Dendritic cell treated with granulocyte-macrophage colony-stimulating factor and Interleukin-4, amounts not matched to agents 40 ng/mL and 50 ng/mL, for 4 days (primary cell): Measurements from ENCODE around the gene CBLC.
A peak's percentile ranks its signal among the peaks of the same experiment; 100 is the strongest.

ENCODE experiments used
- H3K27ac Mint-ChIP-seq: one replicate; pipeline ENCODE4 v1.8.0; 2022; ENCODE audit warnings: mild to moderate bottlenecking, mixed read lengths
- H3K27me3 Mint-ChIP-seq: one replicate; pipeline ENCODE4 v1.8.0; 2022; ENCODE audit warnings: mild to moderate bottlenecking, mixed read lengths
- H3K36me3 Mint-ChIP-seq: one replicate; pipeline ENCODE4 v1.8.0; 2022; ENCODE audit warnings: low read depth, mixed read lengths
- H3K4me1 Mint-ChIP-seq: one replicate; pipeline ENCODE4 v1.8.0; 2022; ENCODE audit warnings: low read depth, mixed read lengths
- H3K4me3 Mint-ChIP-seq: one replicate; pipeline ENCODE4 v1.8.0; 2022; ENCODE audit warnings: mild to moderate bottlenecking, moderate library complexity, mixed read lengths
- H3K9me3 Mint-ChIP-seq: one replicate; pipeline ENCODE4 v1.8.0; 2022; ENCODE audit warnings: mixed read lengths
- intact Hi-C: fragments of 100-400 bp; cut with micrococcal nuclease; formaldehyde crosslinking; loops from one replicate; pipeline ENCODE4 v1.15.0; 2022

Gene CBLC

GRCh38 chr19:44847144-44848035 is 69.7 kb downstream of the CBLC start:
- intact Hi-C loops, result loop anchor here (2.0 to 10.0 kb wide), 4 partner anchors 21 to 123 kb away; partner anchors contain the start of gene TOMM40
- Mint-ChIP-seq H3K27ac (peak overlapping the region; percentile 93), H3K4me3 (peak overlapping the region; percentile 91)

GRCh38 chr19:44848036-44848811 is 70.5 kb downstream of the CBLC start:
- peaks cover 69% of the 10 kb centered on the region for H3K4me1 Mint-ChIP-seq
- H3K27me3 Mint-ChIP-seq, result no peaks in the 10 kb centered on the region
- H3K4me3 Mint-ChIP-seq, result peak overlapping the region; percentile 91
- intact Hi-C loops, result loop anchor here (5.0 to 10.0 kb wide), 2 partner anchors 66 to 123 kb away; no protein-coding TSS in a partner anchor
- peak overlapping the region; percentile 93 for H3K27ac Mint-ChIP-seq
- peaks cover 35% of the 10 kb centered on the region for H3K36me3 Mint-ChIP-seq
- no peaks in the 10 kb centered on the region for H3K9me3 Mint-ChIP-seq

More at GRCh38 chr19:44847144-44848035, 69.7 kb downstream of the CBLC start:
- Mint-ChIP-seq H3K4me1 (peaks cover 65% of the 10 kb centered on the region), H3K36me3 (peaks cover 35% of the 10 kb centered on the region), H3K9me3 (no peaks in the 10 kb centered on the region), H3K27me3 (no peaks in the 10 kb centered on the region)

- Mint-ChIP-seq H3K9me3 (no peaks in the 10 kb centered on the region), H3K27me3 (no peaks in the 10 kb centered on the region), H3K36me3 (peaks cover 41% of the 10 kb centered on the region), H3K4me3 (peak overlapping the region; percentile 91), H3K27ac (peak overlapping the region; percentile 93), H3K4me1 (peaks cover 74% of the 10 kb centered on the region)
- intact Hi-C loops, result loop anchor here (5.0 to 10.0 kb wide), 2 partner anchors 67 to 124 kb away; no protein-coding TSS in a partner anchor
These were observed 71.2 kb downstream of the CBLC start for GRCh38 chr19:44848812-44849447.
